Transverse colon (tissue), 3 donors: ENCODE data around the gene SAPCD2.

Experiments used
- CTCF ChIP-seq, 5 experiments: fragments of 200-600 bp in 3 of 5; fragments of 450-650 bp in 2 of 5; sonication (generic) in 3 of 5; IDR thresholded peaks; 1 replicate in 2 of 5; 2 replicates in 3 of 5; pipeline ENCODE4 v1.5.1; 2016 to 2017; ENCODE audit warnings: antibody characterized with exemption in 5 of 5, inconsistent platforms in 3 of 5, mild to moderate bottlenecking in 2 of 5, moderate library complexity in 1 of 5
- EP300 ChIP-seq: sonication (generic); formaldehyde crosslinking; IDR thresholded peaks from one replicate; pipeline ENCODE4 v1.6.1; 2017; ENCODE audit warnings: antibody characterized with exemption, low read depth

GRCh38 chr9:137041124-137041523, 29.2 kb downstream of the SAPCD2 start:
- TF ChIP-seq EP300 (no peak), CTCF (IDR thresholded peaks at IDR 0.05) (no peak)
